Embryonic facial prominence (tissue), 1 donor: ENCODE data around the gene CDIPT.
"Not testable (repeated sequence)": the region's sequence is repeated elsewhere in the genome, so short reads cannot be mapped to it uniquely, and the experiment has no call there.

Experiments
- DNase-seq: peaks from one replicate; pipeline ENCODE4 v3.0.0-alpha.2; 2016; ENCODE audit errors: extremely low spot score

The CDIPT gene

GRCh38 chr16:29858149-29858849 lies 4.7 kb downstream of the CDIPT start:
- no peak for DNase-seq

- no peak for DNase-seq
Measured at GRCh38 chr16:29857133-29857760, 5.8 kb downstream of the CDIPT start.

- DNase-seq, result no peak
Measured at GRCh38 chr16:29854520-29855100, 8.4 kb downstream of the CDIPT start.

DNA sequence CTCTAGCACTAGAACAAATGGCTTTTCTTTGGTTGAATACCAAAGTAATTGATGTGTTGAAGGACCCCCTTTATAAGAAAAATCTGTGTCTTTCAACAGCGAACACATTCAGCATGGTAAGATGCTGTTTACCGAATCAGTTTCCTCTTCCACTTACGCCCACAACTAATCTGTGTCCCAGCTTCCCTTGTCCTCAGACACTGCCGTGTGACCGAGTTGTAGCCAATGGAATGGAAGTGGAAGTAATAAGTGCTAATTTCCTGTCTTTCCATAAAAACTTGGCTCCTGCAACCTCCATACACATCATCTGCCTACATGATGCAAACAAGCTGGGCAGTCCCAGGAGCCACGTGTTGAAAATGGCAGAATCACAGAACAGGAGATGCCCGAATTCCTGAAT lies 10.4 kb downstream of the CDIPT start:
- no peak for DNase-seq

GRCh38 chr16:29850998-29851397 lies 12.0 kb downstream of the CDIPT start:
- no peak for DNase-seq

- DNase-seq, result no peak
Measured at GRCh38 chr16:29849505-29849904, 13.5 kb downstream of the CDIPT start.

GRCh38 chr16:29848420-29849297 lies 14.4 kb downstream of the CDIPT start:
- DNase-seq, result no peak

GRCh38 chr16:29845656-29846055 lies 17.4 kb downstream of the CDIPT start:
- DNase-seq, result no peak

DNA sequence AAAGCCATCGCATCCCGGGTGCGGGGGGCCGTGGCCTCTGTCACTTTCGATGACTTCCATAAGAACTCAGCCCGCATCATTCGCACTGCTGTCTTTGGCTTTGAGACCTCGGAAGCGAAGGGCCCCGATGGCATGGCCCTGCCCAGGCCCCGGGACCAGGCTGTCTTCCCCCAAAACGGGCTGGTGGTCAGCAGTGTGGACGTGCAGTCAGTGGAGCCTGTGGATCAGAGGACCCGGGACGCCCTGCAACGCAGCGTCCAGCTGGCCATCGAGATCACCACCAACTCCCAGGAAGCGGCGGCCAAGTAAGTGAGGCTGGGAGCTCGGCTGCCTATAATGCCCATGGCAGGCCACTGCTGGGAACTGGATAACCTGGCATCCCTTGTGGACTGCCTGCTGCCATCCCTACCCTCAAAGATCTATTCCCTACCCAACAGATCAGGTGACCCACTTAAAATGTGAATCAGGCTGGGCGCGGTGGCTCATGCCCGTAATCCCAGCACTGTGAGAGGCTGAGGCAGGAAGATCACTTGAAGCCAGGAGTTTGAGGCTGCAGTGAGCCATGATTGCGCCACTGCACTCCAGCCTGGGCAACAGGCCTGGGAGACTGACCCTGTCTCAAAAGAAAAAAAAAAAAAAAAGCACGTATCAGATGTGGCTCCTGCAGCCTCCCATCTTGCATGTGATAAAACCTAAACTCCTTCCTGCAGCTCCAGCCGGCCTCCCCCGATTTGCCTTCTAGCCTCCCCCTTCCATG lies 18.3 kb downstream of the CDIPT start:
- DNase-seq, result no peak

GRCh38 chr16:29843931-29844330 lies 19.1 kb downstream of the CDIPT start:
- no peak for DNase-seq

- no peak for DNase-seq
Measured at GRCh38 chr16:29842732-29843346, 20.2 kb downstream of the CDIPT start.

DNA sequence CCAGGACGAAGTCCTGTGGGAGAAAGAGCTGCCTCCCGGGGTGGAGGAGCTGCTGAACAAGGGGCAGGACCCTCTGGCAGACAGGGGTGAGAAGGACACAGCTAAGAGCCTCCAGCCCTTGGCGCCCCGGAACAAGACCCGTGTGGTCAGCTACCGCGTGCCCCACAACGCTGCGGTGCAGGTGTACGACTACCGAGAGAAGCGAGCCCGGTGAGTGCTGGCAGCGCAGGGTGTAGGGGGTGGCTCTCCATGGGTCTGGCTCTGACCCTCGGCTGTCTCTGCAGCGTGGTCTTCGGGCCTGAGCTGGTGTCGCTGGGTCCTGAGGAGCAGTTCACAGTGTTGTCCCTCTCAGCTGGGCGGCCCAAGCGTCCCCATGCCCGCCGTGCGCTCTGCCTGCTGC lies 21.4 kb downstream of the CDIPT start:
- no peak for DNase-seq

- DNase-seq, result no peak
Measured at GRCh38 chr16:29840240-29840639, 22.8 kb downstream of the CDIPT start.

- DNase-seq, result no peak
Measured at GRCh38 chr16:29839822-29840221, 23.2 kb downstream of the CDIPT start.

GRCh38 chr16:29837841-29838240 lies 25.2 kb downstream of the CDIPT start:
- no peak for DNase-seq

DNA sequence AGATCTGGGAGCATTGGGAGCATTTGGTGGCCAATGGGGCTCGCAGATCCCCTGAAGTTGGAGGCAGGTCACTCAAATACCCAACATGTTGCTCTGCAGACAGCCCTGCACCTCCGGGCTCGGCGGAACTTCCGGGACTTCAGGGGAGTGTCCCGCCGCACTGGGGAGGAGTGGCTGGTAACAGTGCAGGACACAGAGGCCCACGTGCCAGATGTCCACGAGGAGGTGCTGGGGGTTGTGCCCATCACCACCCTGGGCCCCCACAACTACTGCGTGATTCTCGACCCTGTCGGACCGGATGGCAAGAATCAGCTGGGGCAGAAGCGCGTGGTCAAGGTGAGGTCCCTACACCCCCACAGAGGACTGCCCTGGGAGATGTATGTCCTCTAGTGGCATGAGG lies 26.4 kb downstream of the CDIPT start:
- no peak for DNase-seq

GRCh38 chr16:29835926-29836325 lies 27.1 kb downstream of the CDIPT start:
- DNase-seq, result no peak

GRCh38 chr16:29834079-29834478 lies 28.9 kb downstream of the CDIPT start:
- DNase-seq, result no peak

DNA sequence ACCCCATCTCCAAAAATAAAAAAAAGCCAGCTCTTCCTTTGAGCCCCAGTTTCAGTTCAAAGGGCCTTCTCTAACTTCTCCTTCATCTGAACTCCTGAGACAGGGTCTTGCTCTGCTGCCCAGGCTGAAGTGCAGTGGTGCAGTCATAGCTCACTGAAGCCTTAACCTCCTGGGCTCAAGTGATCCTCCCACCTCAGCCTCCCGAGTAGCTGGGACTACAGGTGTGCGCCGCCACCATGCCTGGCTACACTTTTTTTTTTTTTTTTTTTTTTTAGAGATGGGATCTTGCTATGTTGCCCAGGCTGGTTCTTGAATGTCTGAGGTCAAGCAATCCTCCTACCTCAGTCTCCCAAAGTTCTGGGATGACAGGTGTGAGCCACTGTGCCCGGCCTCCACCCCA lies 29.8 kb downstream of the CDIPT start:
- DNase-seq, result not testable (repeated sequence)

DNA sequence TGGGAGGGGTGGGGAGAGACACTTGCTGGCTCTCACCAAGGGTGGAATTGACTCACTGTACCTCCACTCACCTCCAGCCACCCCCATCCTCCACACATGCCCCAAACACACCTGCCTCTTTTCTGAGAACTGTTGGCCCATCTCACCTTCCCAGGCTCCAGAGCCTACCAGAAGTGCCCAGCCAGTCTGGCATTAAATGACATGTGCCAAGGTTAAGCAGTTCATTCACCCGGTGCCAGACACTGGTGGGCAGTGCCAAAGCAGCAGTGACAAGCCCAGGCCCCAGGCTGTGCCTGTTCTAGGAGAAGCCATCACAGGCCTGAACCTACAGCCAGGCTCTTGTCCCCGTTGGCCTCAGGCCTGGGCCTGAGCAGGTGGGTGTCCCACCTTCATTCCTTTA lies 31.5 kb downstream of the CDIPT start:
- DNase-seq, result no peak

DNA sequence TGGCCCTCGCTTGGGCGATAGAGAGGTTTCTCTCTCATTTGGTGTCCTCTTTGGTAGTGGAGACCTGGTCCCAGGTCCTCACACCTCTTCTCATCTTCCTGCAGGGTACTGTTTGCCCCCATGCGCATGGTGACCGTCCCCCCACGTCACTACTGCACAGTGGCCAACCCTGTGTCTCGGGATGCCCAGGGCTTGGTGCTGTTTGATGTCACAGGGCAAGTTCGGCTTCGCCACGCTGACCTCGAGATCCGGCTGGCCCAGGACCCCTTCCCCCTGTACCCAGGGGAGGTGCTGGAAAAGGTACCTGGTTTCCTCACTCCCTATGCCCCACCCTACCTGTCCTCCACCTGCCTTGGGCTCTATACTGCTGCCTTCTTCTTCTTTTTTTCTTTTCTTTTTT lies 32.3 kb downstream of the CDIPT start:
- DNase-seq, result no peak
